ENCODE results near the gene SLC16A12.

SLC16A12 gene

GRCh38 chr10:89390476-89391225 lies 144.7 kb downstream of the SLC16A12 start:
- no peak overlapping the region for H3K4me3 ChIP-seq (ENCODE audit: control insufficient read depth, low read depth, low read length)
- DNase-seq (ENCODE audit: low read depth): no peak
- TF ChIP-seq, protein P1, sequence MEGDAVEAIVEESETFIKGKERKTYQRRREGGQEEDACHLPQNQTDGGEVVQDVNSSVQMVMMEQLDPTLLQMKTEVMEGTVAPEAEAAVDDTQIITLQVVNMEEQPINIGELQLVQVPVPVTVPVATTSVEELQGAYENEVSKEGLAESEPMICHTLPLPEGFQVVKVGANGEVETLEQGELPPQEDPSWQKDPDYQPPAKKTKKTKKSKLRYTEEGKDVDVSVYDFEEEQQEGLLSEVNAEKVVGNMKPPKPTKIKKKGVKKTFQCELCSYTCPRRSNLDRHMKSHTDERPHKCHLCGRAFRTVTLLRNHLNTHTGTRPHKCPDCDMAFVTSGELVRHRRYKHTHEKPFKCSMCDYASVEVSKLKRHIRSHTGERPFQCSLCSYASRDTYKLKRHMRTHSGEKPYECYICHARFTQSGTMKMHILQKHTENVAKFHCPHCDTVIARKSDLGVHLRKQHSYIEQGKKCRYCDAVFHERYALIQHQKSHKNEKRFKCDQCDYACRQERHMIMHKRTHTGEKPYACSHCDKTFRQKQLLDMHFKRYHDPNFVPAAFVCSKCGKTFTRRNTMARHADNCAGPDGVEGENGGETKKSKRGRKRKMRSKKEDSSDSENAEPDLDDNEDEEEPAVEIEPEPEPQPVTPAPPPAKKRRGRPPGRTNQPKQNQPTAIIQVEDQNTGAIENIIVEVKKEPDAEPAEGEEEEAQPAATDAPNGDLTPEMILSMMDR (conservative IDR thresholded peaks at IDR 0.05; ENCODE audit: control insufficient read depth, insufficient read depth, low read depth, low read length): no peak

DNA sequence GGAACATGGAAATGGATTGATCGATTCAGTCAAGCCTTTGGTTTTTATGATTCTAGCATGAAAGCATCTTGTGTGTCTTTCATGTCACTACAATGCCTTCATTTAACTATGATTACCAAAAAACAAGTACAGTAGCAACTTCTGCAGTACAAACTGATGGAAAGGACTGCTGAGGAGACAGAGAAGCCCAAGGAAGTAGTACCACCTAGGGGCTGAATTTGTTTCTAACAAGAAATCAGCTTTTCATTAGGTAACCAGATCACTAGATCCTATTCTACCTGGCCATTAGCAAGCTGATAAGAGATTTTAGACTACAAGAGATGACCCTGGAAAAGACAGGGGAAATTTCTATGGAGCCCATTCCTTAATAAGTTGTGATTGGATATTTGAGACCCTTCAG lies 146.1 kb downstream of the SLC16A12 start:
- H3K4me3 ChIP-seq (ENCODE audit: control insufficient read depth, low read depth, low read length): no peak overlapping the region
- TF ChIP-seq, protein P1 (conservative IDR thresholded peaks at IDR 0.05; ENCODE audit: control insufficient read depth, insufficient read depth, low read depth, low read length): peak; percentile 47
- DNase-seq (ENCODE audit: low read depth): peak; percentile 56

DNA sequence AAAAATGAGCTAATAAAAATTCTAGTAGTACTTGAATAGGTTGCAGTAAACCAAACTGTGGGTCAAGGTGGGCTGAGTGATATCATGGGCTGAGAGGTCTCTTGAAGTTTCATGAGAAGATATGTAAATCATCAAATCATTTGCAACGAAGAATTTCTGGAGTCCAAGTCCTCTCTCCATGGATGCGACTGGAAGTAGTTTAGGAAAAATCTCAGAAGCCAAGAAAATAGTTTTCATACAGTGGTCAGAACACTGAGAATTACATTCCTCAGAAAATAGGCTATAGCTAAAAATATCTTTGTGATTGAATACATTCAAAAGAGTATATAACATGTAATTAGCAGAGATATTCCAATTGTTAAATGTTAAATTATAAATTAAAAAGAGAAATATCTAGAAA lies 146.6 kb downstream of the SLC16A12 start:
- no peak for DNase-seq (ENCODE audit: low read depth)
- TF ChIP-seq, protein P1 (conservative IDR thresholded peaks at IDR 0.05; ENCODE audit: control insufficient read depth, insufficient read depth, low read depth, low read length): no peak
- no peak overlapping the region for H3K4me3 ChIP-seq (ENCODE audit: control insufficient read depth, low read depth, low read length)

GRCh38 chr10:89384474-89385340 lies 150.7 kb downstream of the SLC16A12 start:
- no peak for DNase-seq (ENCODE audit: low read depth)
- no peak overlapping the region for H3K4me3 ChIP-seq (ENCODE audit: control insufficient read depth, low read depth, low read length)
- TF ChIP-seq, protein P1 (conservative IDR thresholded peaks at IDR 0.05; ENCODE audit: control insufficient read depth, insufficient read depth, low read depth, low read length): no peak

DNA sequence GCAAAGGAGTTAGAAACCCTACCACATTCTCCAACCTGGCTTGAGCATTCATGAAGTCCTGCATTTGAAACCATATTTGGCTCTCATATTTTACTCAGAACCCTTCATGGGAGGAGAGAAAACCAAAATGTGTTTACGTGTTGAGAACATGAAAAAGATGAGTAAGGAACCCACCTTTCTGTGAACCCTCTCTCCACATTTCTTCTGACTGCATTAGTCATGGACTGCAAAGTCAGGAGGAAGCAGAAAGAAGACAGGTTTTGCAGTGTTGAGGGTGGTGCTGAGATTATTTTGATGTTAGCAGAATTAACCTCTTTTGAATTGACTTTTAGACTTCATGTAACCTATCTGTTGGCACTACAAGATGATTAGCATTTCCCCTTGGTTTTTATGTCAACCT lies 152.6 kb downstream of the SLC16A12 start:
- no peak overlapping the region for H3K4me3 ChIP-seq (ENCODE audit: control insufficient read depth, low read depth, low read length)
- DNase-seq (ENCODE audit: low read depth): no peak
- TF ChIP-seq, protein P1 (conservative IDR thresholded peaks at IDR 0.05; ENCODE audit: control insufficient read depth, insufficient read depth, low read depth, low read length): no peak

All from fibroblast of mammary gland (primary cell).